ENCODE data around the gene PITX1. TPM values are rescaled to one million over a fixed set of nuclear protein-coding genes. Genes with fewer than 3 reads are reported as not detected.
A peak's percentile ranks its signal among the peaks of the same experiment; 100 is the strongest.

The PITX1 gene
- total and polyA plus RNA-seq, 2 donors (not counting 1 experiment from before 2014, with no cell fraction given): 1.7 to 3.1 TPM

DNA sequence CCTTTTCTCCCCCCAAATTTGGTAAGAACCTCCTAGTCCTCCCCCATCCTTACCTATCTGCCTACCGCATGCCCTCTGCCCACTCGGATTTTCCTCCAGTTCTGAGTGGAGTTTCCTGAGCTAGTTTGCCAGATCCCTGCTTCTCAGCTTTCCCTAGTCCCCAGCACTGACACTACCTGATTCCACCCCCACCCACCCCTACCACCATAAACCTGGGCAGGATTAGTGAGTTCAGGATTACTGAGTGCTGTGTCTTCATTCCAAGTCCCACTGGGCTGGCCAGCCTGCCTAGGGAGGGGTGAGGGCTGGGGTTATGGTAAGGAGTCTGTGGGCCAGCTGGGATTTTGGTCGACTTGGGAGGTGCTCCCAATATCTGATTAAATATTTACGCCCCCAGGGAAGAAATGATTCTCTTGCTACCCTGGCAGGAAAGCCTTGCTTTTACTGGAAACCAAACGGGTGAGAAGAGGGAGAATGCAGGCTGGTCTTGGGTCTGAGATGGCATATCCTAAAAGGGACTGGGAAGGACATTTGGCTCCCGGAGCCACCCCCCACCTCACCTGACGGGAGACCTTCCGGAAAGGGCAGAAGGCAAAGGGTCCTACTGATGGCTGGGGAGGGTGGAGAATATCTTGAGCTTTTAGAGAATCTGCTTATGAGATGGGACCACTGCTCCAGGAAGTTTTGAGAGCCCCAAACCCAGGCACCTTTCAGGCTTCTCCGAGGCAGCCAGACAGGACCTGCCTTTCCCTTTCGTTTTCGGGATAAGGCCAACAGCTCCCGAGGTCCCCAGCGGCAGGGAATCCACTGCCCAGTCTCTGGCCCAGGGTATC is 3.7 kb downstream of the PITX1 start:
- Histone ChIP-seq H2AFZ (ENCODE audit: low read length) (no peak overlapping the region), H3K79me2 (ENCODE audit: control insufficient read depth, insufficient read depth, low read length) (no peaks in the 10 kb centered on the region), H3K4me1 (ENCODE audit: control insufficient read depth, extremely low read depth, insufficient read depth, low read length) (no peaks in the 10 kb centered on the region), H3K36me3 (ENCODE audit: control insufficient read depth, insufficient read depth, low read length) (no peaks in the 10 kb centered on the region), H3K27ac (ENCODE audit: insufficient read depth, low read length) (no peak overlapping the region), H3K9ac (ENCODE audit: insufficient read depth, low read length) (no peak overlapping the region), H3K4me3 (replicated peaks in 1 of 4; ENCODE audit: control extremely low read depth in 1 of 4, insufficient read depth in 1 of 4, low read depth in 3 of 4, low read length in 4 of 4) (peak overlapping the region in 1 of 4 experiments; percentile 28), H3K27me3 (ENCODE audit: control insufficient read depth, insufficient read depth, low read length) (peaks cover 47% of the 10 kb centered on the region), H3K9me3 (ENCODE audit: control insufficient read depth, insufficient read depth, low read depth, low read length) (no peaks in the 10 kb centered on the region), H3K4me2 (ENCODE audit: extremely low read depth, insufficient read depth, low read length) (peak overlapping the region; percentile 19), H4K20me1 (ENCODE audit: control insufficient read depth, extremely low read depth, insufficient read depth, low read length) (no peaks in the 10 kb centered on the region)
- TF ChIP-seq, protein P1, sequence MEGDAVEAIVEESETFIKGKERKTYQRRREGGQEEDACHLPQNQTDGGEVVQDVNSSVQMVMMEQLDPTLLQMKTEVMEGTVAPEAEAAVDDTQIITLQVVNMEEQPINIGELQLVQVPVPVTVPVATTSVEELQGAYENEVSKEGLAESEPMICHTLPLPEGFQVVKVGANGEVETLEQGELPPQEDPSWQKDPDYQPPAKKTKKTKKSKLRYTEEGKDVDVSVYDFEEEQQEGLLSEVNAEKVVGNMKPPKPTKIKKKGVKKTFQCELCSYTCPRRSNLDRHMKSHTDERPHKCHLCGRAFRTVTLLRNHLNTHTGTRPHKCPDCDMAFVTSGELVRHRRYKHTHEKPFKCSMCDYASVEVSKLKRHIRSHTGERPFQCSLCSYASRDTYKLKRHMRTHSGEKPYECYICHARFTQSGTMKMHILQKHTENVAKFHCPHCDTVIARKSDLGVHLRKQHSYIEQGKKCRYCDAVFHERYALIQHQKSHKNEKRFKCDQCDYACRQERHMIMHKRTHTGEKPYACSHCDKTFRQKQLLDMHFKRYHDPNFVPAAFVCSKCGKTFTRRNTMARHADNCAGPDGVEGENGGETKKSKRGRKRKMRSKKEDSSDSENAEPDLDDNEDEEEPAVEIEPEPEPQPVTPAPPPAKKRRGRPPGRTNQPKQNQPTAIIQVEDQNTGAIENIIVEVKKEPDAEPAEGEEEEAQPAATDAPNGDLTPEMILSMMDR (conservative IDR thresholded peaks at IDR 0.05 in 1 of 2, IDR thresholded peaks at IDR 0.05 in 1 of 2; ENCODE audit: low read depth in 1 of 2, low read length in 2 of 2): no peak
- no peak for TF ChIP-seq EZH2 (IDR thresholded peaks at IDR 0.05; ENCODE audit: low read length, missing control alignments)
- no peak for DNase-seq (ENCODE audit: low read depth in 2 of 2)

DNA sequence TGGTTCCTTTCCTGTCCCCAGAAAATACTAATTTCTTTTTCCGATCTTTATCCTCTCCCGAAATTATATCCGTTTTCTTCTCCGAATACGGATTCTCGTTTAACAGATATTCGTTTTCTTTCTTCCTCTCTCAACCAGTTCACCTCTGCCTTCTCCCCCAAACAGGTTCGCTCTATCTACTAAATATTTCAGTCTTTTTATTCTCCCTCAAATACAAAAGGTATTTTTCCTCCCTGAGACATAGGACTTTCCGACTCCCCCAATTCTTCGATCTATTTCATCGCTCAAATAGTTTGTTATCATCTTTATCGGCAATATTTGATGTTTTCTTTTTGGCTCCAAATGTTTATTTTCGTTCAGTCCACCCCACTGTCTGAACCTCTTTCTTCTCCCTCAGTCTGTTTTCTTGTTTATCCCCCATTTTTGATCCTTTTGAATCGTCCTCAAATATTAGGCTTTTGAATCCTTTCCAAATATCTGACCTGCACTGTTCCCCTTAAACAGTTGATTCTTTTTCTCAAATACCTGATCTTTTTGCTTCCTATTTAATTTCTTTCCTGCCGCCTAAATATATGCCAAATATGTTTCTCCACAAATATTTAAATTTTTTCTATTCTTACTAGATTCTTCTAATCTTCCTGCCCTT is 4.4 kb downstream of the PITX1 start:
- no peak overlapping the region for H3K9ac ChIP-seq (ENCODE audit: insufficient read depth, low read length)
- H3K27ac ChIP-seq (ENCODE audit: insufficient read depth, low read length): no peak overlapping the region
- H3K79me2 ChIP-seq (ENCODE audit: control insufficient read depth, insufficient read depth, low read length): no peaks in the 10 kb centered on the region
- no peak overlapping the region for H3K4me3 ChIP-seq (replicated peaks in 1 of 4; ENCODE audit: control extremely low read depth in 1 of 4, insufficient read depth in 1 of 4, low read depth in 3 of 4, low read length in 4 of 4)
- no peaks in the 10 kb centered on the region for H3K4me1 ChIP-seq (ENCODE audit: control insufficient read depth, extremely low read depth, insufficient read depth, low read length)
- H2AFZ ChIP-seq (ENCODE audit: low read length): no peak overlapping the region
- H3K27me3 ChIP-seq (ENCODE audit: control insufficient read depth, insufficient read depth, low read length): peaks cover 45% of the 10 kb centered on the region
- H4K20me1 ChIP-seq (ENCODE audit: control insufficient read depth, extremely low read depth, insufficient read depth, low read length): no peaks in the 10 kb centered on the region
- no peak overlapping the region for H3K4me2 ChIP-seq (ENCODE audit: extremely low read depth, insufficient read depth, low read length)
- TF ChIP-seq EZH2 (IDR thresholded peaks at IDR 0.05; ENCODE audit: low read length, missing control alignments): no peak
- TF ChIP-seq, protein P1 (conservative IDR thresholded peaks at IDR 0.05 in 1 of 2, IDR thresholded peaks at IDR 0.05 in 1 of 2; ENCODE audit: low read depth in 1 of 2, low read length in 2 of 2): no peak
- no peaks in the 10 kb centered on the region for H3K36me3 ChIP-seq (ENCODE audit: control insufficient read depth, insufficient read depth, low read length)
- DNase-seq (ENCODE audit: low read depth in 2 of 2): peak in 1 of 2 donors; percentile 14
- no peaks in the 10 kb centered on the region for H3K9me3 ChIP-seq (ENCODE audit: control insufficient read depth, insufficient read depth, low read depth, low read length)

DNA sequence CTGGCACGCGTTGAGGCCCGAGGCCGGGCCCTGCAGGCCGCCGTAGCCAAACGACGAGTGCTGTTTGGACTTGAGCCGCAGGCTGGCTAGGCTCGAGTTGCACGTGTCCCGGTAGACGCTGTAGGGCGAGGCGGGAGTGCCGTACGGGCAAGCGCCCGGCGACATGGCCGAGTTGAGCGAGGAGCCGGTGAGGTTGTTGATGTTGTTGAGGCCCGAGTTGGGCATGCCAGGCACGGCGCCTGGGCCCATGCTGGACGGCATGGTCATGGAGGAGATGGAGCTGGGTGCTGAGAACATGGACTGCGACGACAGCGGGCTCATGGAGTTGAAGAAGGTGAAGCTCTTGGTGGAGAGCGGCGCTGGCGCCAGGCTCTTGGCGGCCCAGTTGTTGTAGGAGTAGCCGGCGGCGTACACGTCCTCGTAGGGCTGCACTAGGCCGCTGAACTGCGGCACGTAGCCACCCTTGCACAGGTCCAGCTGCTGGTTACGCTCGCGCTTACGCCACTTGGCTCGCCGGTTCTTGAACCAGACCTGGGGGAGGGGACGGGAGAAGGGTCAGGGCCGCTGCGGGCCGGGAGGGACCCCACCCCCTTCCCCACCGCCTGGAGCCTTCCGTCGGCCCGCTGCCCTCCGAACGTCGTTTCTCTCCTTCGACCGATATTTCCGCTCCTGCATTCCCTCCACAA is 5.1 kb downstream of the PITX1 start:
- H3K4me1 ChIP-seq (ENCODE audit: control insufficient read depth, extremely low read depth, insufficient read depth, low read length): no peaks in the 10 kb centered on the region
- H3K4me3 ChIP-seq (replicated peaks in 1 of 4; ENCODE audit: control extremely low read depth in 1 of 4, insufficient read depth in 1 of 4, low read depth in 3 of 4, low read length in 4 of 4): no peak overlapping the region
- no peak overlapping the region for H3K9ac ChIP-seq (ENCODE audit: insufficient read depth, low read length)
- peaks cover 42% of the 10 kb centered on the region for H3K27me3 ChIP-seq (ENCODE audit: control insufficient read depth, insufficient read depth, low read length)
- no peak overlapping the region for H3K4me2 ChIP-seq (ENCODE audit: extremely low read depth, insufficient read depth, low read length)
- no peaks in the 10 kb centered on the region for H3K79me2 ChIP-seq (ENCODE audit: control insufficient read depth, insufficient read depth, low read length)
- no peak for DNase-seq (ENCODE audit: low read depth in 2 of 2)
- no peak overlapping the region for H2AFZ ChIP-seq (ENCODE audit: low read length)
- H3K27ac ChIP-seq (ENCODE audit: insufficient read depth, low read length): no peak overlapping the region
- H4K20me1 ChIP-seq (ENCODE audit: control insufficient read depth, extremely low read depth, insufficient read depth, low read length): no peaks in the 10 kb centered on the region
- no peaks in the 10 kb centered on the region for H3K9me3 ChIP-seq (ENCODE audit: control insufficient read depth, insufficient read depth, low read depth, low read length)
- TF ChIP-seq, protein P1 (conservative IDR thresholded peaks at IDR 0.05 in 1 of 2, IDR thresholded peaks at IDR 0.05 in 1 of 2; ENCODE audit: low read depth in 1 of 2, low read length in 2 of 2): no peak
- TF ChIP-seq EZH2 (IDR thresholded peaks at IDR 0.05; ENCODE audit: low read length, missing control alignments): peak; percentile 97
- H3K36me3 ChIP-seq (ENCODE audit: control insufficient read depth, insufficient read depth, low read length): no peaks in the 10 kb centered on the region

Data from fibroblast of lung (primary cell).